GM12872 (cell line): ENCODE data around the gene ZBTB40.

ENCODE experiments used
- CTCF ChIP-seq: IDR thresholded peaks from 3 replicates; pipeline ENCODE4 v1.5.1; 2011; ENCODE audit warnings: low read depth, mild to moderate bottlenecking, low read length, moderate library complexity; ENCODE audit not compliant: insufficient read depth

Gene ZBTB40

DNA sequence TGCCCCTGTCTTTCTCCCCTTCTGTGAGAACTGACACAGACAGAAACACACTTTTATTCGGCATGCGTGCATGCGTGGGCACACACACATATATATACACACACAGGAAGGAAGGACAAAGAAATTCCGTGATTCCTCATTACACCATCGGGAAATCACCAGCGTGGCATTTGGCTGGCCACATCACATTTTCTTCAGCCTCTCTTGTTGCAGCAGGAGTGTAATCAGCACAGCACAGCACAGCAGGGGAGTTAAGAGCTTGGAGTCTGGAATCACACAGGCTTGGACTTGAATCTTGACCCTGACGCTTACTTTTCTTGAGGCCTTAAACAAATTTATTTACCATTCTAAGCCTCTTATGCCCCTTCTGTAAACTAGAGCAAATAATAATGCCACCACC lies 66.3 kb downstream of the ZBTB40 start:
- TF ChIP-seq CTCF, result no peak

DNA sequence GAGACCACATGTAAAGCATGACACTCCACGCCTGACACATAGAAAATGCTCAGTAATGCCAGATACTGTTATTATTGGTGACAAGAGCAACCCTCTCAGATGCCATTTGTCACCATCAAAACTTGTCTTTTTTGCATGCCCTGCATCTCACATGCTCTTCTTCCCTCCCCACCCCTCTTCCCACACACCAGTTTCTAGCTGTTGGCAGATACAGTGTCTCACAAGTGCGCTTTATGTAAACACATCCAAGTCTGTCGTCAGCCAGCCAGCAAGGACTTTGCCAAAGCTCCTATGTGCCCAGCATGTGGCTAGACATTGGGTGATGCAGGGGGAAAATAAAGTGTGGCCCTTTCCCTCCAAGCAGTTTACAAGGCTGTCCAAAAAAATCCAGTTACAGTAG lies 66.7 kb downstream of the ZBTB40 start:
- TF ChIP-seq CTCF, result no peak

DNA sequence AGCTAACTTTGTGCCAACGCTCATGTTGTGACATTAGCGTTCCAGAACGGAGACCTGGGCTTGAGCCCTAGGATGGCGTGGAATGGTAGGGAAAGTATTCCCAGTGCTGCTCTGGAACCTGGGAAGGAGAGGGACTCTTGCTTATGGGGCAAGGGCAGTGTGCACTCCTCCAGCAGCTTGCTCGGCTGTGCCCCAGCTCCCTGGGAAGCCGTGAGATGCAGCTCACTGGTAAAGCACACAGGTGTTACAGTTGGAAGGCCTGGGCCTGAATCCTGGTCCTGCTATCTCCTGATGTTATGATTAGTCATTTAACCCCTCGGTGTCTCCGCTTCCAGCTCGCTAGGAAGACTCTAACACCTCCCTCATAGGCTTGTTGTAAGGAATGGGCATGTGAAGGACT lies 69.2 kb downstream of the ZBTB40 start:
- no peak for TF ChIP-seq CTCF

DNA sequence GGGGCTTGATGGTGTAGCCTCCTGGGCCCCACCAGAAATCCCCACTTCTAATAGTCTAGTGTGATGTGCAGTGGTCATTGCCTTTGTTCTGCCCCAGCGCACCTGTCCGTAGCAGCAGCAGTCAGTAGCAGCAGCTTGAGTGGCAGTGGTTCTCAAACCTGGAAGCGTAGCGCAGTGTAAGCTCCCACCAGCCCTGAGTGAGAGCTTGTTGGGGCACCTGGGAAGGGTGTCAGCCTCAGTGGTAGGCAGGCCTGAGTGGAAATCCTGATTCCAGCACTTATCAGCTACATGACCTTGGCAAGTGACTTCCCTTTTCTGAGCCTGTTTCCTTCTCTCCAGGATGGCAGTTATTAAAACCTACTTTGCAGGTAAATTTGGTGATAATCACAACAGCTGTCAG lies 70.0 kb downstream of the ZBTB40 start:
- no peak for TF ChIP-seq CTCF

- TF ChIP-seq CTCF, result no peak
These were observed 70.6 kb downstream of the ZBTB40 start for GRCh38 chr1:22522221-22522743.

DNA sequence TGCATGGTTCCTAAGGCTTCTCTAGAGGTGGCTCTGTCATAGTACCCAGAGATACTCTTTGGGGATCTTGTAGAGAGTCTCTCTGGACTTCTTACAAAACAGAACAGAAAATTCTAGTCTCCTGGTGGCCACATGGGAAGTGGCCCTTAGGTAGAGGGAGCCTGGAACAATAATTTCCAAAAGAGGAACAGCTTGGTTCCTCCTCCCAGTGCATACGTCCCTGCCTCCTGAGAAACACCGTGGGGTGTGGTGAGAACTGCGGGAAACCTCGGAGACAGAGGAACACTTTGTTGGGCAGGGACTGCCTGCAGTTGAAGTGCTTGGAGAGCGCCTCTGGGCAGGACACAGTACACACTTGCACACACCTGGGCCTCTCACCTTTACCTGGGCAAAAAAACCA lies 72.8 kb downstream of the ZBTB40 start:
- no peak for TF ChIP-seq CTCF

GRCh38 chr1:22525211-22525610 lies 73.6 kb downstream of the ZBTB40 start:
- TF ChIP-seq CTCF, result no peak

GRCh38 chr1:22525646-22526045 lies 74.0 kb downstream of the ZBTB40 start:
- TF ChIP-seq CTCF, result no peak
